HG03045 (cell line): ENCODE results near the gene CBARP.
"Not testable (repeated sequence)": the region's sequence is repeated elsewhere in the genome, so short reads cannot be mapped to it uniquely, and the experiment has no call there.

Experiments used
- ATAC-seq: cut with Tn5 transposase; IDR thresholded peaks from one replicate; pipeline ENCODE4 v1.9.1; 2021; ENCODE audit warnings: mild to moderate bottlenecking, moderate library complexity; ENCODE audit not compliant: unreplicated experiment

Gene CBARP

GRCh38 chr19:1214862-1215731 is 22.7 kb downstream of the CBARP start:
- ATAC-seq: no peak

DNA sequence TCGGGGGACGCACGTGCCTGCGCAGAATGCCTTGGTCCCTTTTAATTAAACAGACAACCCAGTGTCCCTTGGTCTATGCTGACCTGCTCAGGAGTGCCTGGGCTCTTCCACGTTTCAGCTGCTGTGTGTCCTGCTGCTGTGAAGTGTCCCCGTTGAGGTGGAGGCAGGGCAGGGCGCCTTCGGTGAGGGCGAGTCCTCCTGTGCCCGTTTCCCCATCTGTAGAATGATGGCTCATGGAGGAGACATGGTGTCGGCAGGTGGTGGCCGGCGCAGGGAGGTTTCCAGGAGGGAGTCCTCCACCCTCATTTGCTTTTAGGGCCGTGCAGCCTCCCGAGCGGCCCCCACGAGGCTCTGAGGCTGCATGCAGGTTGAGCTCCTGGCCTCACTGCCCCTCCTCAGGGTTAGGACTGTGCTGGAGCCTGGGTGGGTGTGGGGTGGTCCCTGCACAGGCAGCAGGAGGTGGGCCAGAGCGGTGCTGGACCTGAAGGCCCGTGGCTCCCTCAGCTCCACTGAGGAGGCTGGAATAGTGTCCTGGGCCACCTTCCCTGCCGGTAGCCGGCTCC is 23.4 kb downstream of the CBARP start:
- ATAC-seq: no peak

- ATAC-seq: no peak
Measured at GRCh38 chr19:1213391-1214286, 24.2 kb downstream of the CBARP start.

GRCh38 chr19:1211494-1212234 is 26.1 kb downstream of the CBARP start:
- ATAC-seq: no peak

DNA sequence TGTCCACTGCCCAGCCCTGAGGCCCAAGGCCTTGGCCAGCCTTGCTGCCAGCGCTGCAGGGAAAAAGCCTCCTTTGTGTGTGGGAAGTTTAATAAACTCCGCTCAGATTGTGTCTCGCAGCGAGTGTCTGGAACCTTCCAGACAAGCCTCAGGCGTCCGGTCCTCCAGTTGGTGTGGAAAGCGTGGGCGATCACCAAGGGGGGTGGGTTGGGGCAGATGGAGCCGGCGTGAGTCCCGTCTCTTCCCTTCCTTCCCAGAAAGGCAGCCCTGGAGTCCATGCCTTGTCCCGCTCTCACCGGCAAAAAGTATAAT is 27.6 kb downstream of the CBARP start:
- ATAC-seq: no peak

GRCh38 chr19:1208830-1209229 is 29.0 kb downstream of the CBARP start:
- ATAC-seq: not testable (repeated sequence)

- ATAC-seq: no peak
Measured at GRCh38 chr19:1206864-1207450, 30.8 kb downstream of the CBARP start.

GRCh38 chr19:1206150-1206863 is 31.5 kb downstream of the CBARP start:
- ATAC-seq: no peak

GRCh38 chr19:1205114-1206099 is 32.4 kb downstream of the CBARP start, which contains the start of gene STK11:
STK11 (plus strand) TSS chr19:1205778; CDS start chr19:1206914, 1,136 bp downstream.
- ATAC-seq: peak; percentile 88

DNA sequence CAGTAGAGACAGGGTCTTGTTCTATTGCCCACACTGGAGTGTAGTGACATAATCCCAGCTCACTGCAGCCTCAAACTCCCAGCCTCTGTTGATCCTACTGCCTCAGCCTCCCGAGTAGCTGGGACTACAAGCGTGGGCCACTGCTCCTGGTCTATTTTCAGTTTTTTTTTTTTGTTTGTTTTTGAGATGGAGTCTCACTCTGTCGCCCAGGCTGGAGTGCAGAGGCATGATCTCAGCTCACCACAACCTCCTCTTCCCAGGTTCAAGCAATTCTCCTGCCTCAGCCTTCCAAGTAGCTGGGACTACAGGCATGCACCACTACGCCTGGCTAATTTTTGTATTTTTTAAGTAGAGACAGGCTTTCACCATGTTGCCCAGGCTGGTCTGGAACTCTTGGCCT is 37.2 kb downstream of the CBARP start:
- ATAC-seq: not testable (repeated sequence)

DNA sequence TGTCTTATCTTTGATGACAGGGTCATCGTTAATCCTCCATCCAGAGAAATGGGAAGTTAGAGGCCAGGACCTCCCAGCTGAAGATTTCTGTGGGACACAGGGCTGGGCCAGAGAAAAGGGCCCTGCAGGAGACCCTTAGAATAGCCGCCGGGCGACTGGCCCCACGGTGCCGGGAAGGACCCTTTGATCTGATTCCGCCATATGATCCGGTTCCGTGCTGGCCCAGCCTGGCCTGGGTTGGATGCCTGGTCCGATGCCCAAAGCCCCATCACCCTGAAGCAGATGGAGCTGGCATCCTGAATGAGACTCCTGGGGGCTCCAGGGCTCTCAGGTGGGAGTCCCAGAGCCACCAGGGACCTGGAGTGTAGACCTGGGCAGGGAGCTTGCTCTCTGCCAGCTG is 38.3 kb downstream of the CBARP start:
- ATAC-seq: no peak

- ATAC-seq: no peak
Measured at GRCh38 chr19:1189419-1189818, 48.4 kb downstream of the CBARP start.

DNA sequence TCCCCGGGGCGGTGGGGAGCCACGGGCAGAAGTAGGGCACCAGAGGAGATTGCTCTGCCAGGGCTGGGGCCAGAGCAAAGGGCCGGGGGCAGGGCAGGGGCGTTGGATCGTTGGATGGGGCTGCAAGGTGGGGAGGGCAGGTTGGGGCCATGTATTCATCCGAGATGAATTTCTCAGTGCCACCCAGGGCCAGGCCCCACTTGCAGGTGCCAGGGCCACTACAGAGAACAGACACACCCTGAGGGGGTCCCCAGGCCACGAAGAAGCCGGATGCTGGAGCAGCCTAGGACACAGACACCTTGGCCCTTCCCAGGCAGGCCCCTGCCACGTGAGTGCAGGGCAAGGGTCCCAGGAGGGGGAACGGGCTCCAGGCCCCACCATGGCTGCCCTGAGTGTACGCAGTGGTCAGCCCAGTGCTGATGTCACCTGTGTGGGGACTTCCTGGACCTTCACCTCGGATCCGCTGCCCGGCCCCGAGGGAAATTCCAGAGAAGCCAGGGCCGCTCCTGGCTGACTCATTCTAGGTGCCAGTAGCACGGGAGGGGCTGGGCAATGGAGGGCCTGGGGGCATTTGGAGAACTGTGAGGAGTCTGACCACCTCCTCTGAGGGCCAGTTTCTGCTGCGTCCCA is 54.1 kb downstream of the CBARP start:
- no peak for ATAC-seq

GRCh38 chr19:1182727-1183126 is 55.1 kb downstream of the CBARP start:
- no peak for ATAC-seq

- ATAC-seq: no peak
Measured at GRCh38 chr19:1182068-1182467, 55.7 kb downstream of the CBARP start.

GRCh38 chr19:1181606-1182005 is 56.2 kb downstream of the CBARP start:
- ATAC-seq: no peak
